CD14-positive monocyte (primary cell): Measurements from ENCODE around the gene GRIK4. TPM values are rescaled to one million over a fixed set of nuclear protein-coding genes. Genes with fewer than 3 reads are reported as not detected.

Experiments
- DNase-seq, 3 donors: peaks; one replicate each; pipeline ENCODE4 v3.0.0-alpha.2; 2011 to 2022
- H2AFZ ChIP-seq: 2 replicates; pipeline ENCODE4 v1.6.0; 2012; ENCODE audit warnings: mild to moderate bottlenecking, low read depth, low read length, inconsistent platforms; ENCODE audit not compliant: insufficient read depth, poor library complexity, severe bottlenecking
- H3K27ac ChIP-seq, 2 donors: 1 replicate in 1 of 2; 2 replicates in 1 of 2; pipeline ENCODE4 v1.5.1; 2012 to 2013; ENCODE audit warnings: low read length in 2 of 2, control low read depth in 1 of 2, inconsistent platforms in 1 of 2, low read depth in 1 of 2, mild to moderate bottlenecking in 1 of 2
- H3K27me3 ChIP-seq, 2 donors: one replicate each; pipeline versions ENCODE4 v1.6.0 to v1.6.1; 2011 to 2013; ENCODE audit warnings: low read length in 2 of 2; ENCODE audit not compliant: control insufficient read depth in 2 of 2, insufficient read depth in 2 of 2
- H3K36me3 ChIP-seq, 2 donors: replicated peaks in 1 of 2; 1 replicate in 1 of 2; 2 replicates in 1 of 2; pipeline versions ENCODE4 v1.5.1 to v1.6.1; 2012 to 2013; ENCODE audit warnings: low read length in 2 of 2, control low read depth in 1 of 2, inconsistent platforms in 1 of 2, mild to moderate bottlenecking in 1 of 2; ENCODE audit not compliant: insufficient read depth in 2 of 2, control insufficient read depth in 1 of 2
- H3K4me1 ChIP-seq, 2 donors: 1 replicate in 1 of 2; 2 replicates in 1 of 2; pipeline versions ENCODE4 v1.5.1 to v1.6.1; 2012 to 2013; ENCODE audit warnings: low read length in 2 of 2, control low read depth in 1 of 2, inconsistent platforms in 1 of 2, mild to moderate bottlenecking in 1 of 2, moderate library complexity in 1 of 2; ENCODE audit not compliant: insufficient read depth in 2 of 2, control insufficient read depth in 1 of 2
- H3K4me2 ChIP-seq: replicated peaks from 2 replicates; pipeline ENCODE3; 2012; ENCODE audit warnings: low read length, moderate library complexity, mild to moderate bottlenecking; ENCODE audit not compliant: poor library complexity, severe bottlenecking; ENCODE audit errors: extremely low read depth
- H3K4me3 ChIP-seq, 3 experiments: fragments of 200-600 bp in 1 of 3; sonication (generic) in 1 of 3; replicated peaks in 1 of 3; 1 replicate in 2 of 3; 2 replicates in 1 of 3; pipeline ENCODE4 v1.5.1; 2011 to 2013; ENCODE audit warnings: low read length in 3 of 3, mild to moderate bottlenecking in 3 of 3, control low read depth in 2 of 3, low read depth in 2 of 3, inconsistent platforms in 1 of 3, moderate library complexity in 1 of 3
- H3K79me2 ChIP-seq: 2 replicates; pipeline ENCODE4 v1.6.0; 2012; ENCODE audit warnings: mild to moderate bottlenecking, control low read depth, inconsistent platforms, low read length, moderate library complexity; ENCODE audit not compliant: insufficient read depth
- H3K9ac ChIP-seq: 2 replicates; pipeline ENCODE4 v1.6.0; 2017; ENCODE audit warnings: low read length, mild to moderate bottlenecking; ENCODE audit not compliant: insufficient read depth, poor library complexity, severe bottlenecking
- H3K9me3 ChIP-seq, 2 donors: replicated peaks in 1 of 2; 1 replicate in 1 of 2; 2 replicates in 1 of 2; pipeline versions ENCODE4 v1.5.1 to v1.6.1; 2012 to 2013; ENCODE audit warnings: low read length in 2 of 2, control low read depth in 1 of 2; ENCODE audit not compliant: control insufficient read depth in 1 of 2, insufficient read depth in 1 of 2
- H4K20me1 ChIP-seq: 2 replicates; pipeline ENCODE4 v1.6.0; 2012; ENCODE audit warnings: mild to moderate bottlenecking, low read length, control low read depth, moderate library complexity; ENCODE audit not compliant: insufficient read depth
- H3K27ac Mint-ChIP-seq, 7 donors: one replicate each; pipeline ENCODE4 v1.8.0; 2020; ENCODE audit warnings: mild to moderate bottlenecking in 7 of 7, mixed read lengths in 7 of 7, moderate library complexity in 6 of 7, inconsistent platforms in 2 of 7
- H3K27me3 Mint-ChIP-seq, 3 donors: one replicate each; pipeline ENCODE4 v1.8.0; 2021 to 2022; ENCODE audit warnings: low read depth in 3 of 3, mild to moderate bottlenecking in 3 of 3, mixed read lengths in 3 of 3, moderate library complexity in 3 of 3, inconsistent platforms in 1 of 3
- H3K36me3 Mint-ChIP-seq, 2 donors: one replicate each; pipeline ENCODE4 v1.8.0; 2020; ENCODE audit warnings: mixed read lengths in 2 of 2, inconsistent platforms in 1 of 2, mild to moderate bottlenecking in 1 of 2
- H3K4me1 Mint-ChIP-seq: one replicate; pipeline ENCODE4 v1.8.0; 2020; ENCODE audit warnings: mild to moderate bottlenecking, mixed read lengths
- H3K4me3 Mint-ChIP-seq, 2 donors: one replicate each; pipeline ENCODE4 v1.8.0; 2020; ENCODE audit warnings: mild to moderate bottlenecking in 2 of 2, mixed read lengths in 2 of 2, moderate library complexity in 1 of 2
- H3K9me3 Mint-ChIP-seq, 7 donors: one replicate each; pipeline ENCODE4 v1.8.0; 2020 to 2022; ENCODE audit warnings: mixed read lengths in 7 of 7, mild to moderate bottlenecking in 6 of 7, moderate library complexity in 6 of 7, inconsistent platforms in 2 of 7
- WGBS: methylation state at CpG from one replicate; pipeline ENCODE4 v1.1.5; 2013; ENCODE audit warnings: missing lambda C conversion rate; ENCODE audit not compliant: insufficient coverage; 5-methylcytosine and 5-hydroxymethylcytosine counted together
- intact Hi-C, 2 donors: fragments of 100-400 bp; cut with micrococcal nuclease; formaldehyde crosslinking; loops; one replicate each; pipeline versions ENCODE4 v1.15.0 to v1.15.1; 2023
- polyA plus RNA-seq, 3 donors: library from polyadenylated mRNA; depleted of rRNA in 1 of 3; unstranded in 2 of 3; stranded (reverse) in 1 of 3; fragments of 300-500 nt in 2 of 3; fragments of >200 nt in 1 of 3; fragmentation: Illumina TruSeq in 2 of 3; gene quantifications; 1 replicate in 2 of 3; 2 replicates in 1 of 3; pipeline ENCODE4 v1.2.3, GENCODE V29; 2012 to 2021
- TF ChIP-seq, protein P1 (sequence below): fragments of 200-600 bp; IDR thresholded peaks from one replicate; pipeline ENCODE4 v1.8.0; 2022; ENCODE audit warnings: antibody characterized with exemption, mild to moderate bottlenecking

The GRIK4 gene
- polyA plus RNA-seq, 3 donors: not detected

DNA sequence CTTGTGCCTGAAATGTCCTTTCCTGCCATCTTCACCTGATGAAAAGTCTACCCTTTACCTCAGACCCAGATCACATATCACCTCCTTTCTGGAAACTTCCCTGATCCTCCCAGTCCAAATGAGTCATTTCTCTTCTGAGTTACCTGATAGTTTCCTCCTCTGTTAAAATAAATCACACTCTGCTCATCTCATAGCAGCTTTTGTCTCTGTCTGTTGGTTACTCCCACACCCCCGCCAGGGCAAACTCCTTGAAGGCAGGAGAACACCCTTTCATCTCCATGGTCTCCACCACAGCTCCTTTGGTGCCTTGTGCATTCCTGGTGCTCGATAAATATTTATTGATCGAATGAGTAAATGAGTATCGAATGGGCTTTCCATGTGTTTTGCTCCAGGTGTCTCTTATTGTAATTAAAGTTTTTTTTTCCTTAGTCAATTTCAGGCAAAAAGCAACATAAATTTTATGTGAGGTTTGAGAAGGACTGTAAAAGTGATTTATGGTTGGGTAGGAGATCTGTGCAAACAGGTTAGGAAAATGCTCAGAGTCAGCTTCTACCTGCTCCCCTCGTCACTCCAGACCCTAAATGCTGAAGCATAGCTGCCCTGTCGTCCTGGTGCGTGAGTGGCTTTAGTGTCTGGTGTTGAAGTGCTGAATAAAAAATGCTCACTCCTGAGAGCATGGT, 178.2 kb downstream of the GRIK4 start:
- H3K79me2 ChIP-seq: no peaks in the 10 kb centered on the region
- WGBS: no CpG with 5 or more reads among the region's 7 CpGs
- TF ChIP-seq, protein P1, sequence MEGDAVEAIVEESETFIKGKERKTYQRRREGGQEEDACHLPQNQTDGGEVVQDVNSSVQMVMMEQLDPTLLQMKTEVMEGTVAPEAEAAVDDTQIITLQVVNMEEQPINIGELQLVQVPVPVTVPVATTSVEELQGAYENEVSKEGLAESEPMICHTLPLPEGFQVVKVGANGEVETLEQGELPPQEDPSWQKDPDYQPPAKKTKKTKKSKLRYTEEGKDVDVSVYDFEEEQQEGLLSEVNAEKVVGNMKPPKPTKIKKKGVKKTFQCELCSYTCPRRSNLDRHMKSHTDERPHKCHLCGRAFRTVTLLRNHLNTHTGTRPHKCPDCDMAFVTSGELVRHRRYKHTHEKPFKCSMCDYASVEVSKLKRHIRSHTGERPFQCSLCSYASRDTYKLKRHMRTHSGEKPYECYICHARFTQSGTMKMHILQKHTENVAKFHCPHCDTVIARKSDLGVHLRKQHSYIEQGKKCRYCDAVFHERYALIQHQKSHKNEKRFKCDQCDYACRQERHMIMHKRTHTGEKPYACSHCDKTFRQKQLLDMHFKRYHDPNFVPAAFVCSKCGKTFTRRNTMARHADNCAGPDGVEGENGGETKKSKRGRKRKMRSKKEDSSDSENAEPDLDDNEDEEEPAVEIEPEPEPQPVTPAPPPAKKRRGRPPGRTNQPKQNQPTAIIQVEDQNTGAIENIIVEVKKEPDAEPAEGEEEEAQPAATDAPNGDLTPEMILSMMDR: no peak
- H3K9me3 Mint-ChIP-seq: peaks cover 0 to 5% (median 0%) of the 10 kb centered on the region in 7 donors
- H3K9me3 ChIP-seq: no peaks in the 10 kb centered on the region
- H3K27me3 Mint-ChIP-seq: peaks cover 38 to 67% (median 54%) of the 10 kb centered on the region in 3 donors
- H4K20me1 ChIP-seq: no peaks in the 10 kb centered on the region
- H3K4me2 ChIP-seq: no peak overlapping the region
- H3K27ac Mint-ChIP-seq: no peak overlapping the region
- intact Hi-C loops: no loop called here
- peaks cover 0 to 3% of the 10 kb centered on the region in 2 donors for H3K4me1 ChIP-seq
- H3K36me3 Mint-ChIP-seq: no peaks in the 10 kb centered on the region
- no peak for DNase-seq
- peaks cover 27 to 29% of the 10 kb centered on the region in 2 donors for H3K27me3 ChIP-seq
- H2AFZ ChIP-seq: no peak overlapping the region
- H3K4me3 ChIP-seq: no peak overlapping the region
- peaks cover 7% of the 10 kb centered on the region for H3K4me1 Mint-ChIP-seq
- no peak overlapping the region for H3K4me3 Mint-ChIP-seq
- H3K9ac ChIP-seq: no peak overlapping the region
- no peaks in the 10 kb centered on the region for H3K36me3 ChIP-seq
- H3K27ac ChIP-seq: no peak overlapping the region

DNA sequence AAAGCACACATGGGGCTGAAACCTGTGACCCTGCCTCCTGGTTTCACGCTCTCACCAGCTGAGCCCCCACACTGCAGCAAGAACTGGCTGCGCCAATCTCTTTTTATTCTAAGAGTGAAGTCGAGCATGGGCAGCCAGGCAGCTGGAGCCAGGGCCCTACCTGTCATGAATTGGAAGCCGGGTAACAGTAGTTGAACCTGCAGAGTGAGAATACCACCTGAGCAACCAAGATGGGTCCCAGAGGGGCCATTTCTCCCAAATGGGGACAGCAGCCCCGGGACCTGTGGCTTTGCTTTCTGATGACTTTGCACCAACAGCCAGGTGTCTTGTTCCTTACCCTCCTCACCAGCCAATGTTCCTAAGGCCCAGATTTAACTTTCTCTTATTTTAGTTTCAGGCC, 178.9 kb downstream of the GRIK4 start:
- H4K20me1 ChIP-seq: no peaks in the 10 kb centered on the region
- no peak for DNase-seq
- H3K4me3 Mint-ChIP-seq: no peak overlapping the region
- H3K4me1 ChIP-seq: peaks cover 0 to 3% of the 10 kb centered on the region in 2 donors
- H3K9me3 Mint-ChIP-seq: peaks cover 0 to 2% (median 0%) of the 10 kb centered on the region in 7 donors
- H3K4me1 Mint-ChIP-seq: peaks cover 7% of the 10 kb centered on the region
- peaks cover 38 to 66% (median 49%) of the 10 kb centered on the region in 3 donors for H3K27me3 Mint-ChIP-seq
- intact Hi-C loops: no loop called here
- H3K36me3 ChIP-seq: no peaks in the 10 kb centered on the region
- H3K9me3 ChIP-seq: no peaks in the 10 kb centered on the region
- TF ChIP-seq, protein P1: no peak
- no peak overlapping the region for H3K9ac ChIP-seq
- no peak overlapping the region for H2AFZ ChIP-seq
- H3K27ac ChIP-seq: no peak overlapping the region
- 93% methylated on average over 5 of the region's 5 CpGs for WGBS
- H3K4me3 ChIP-seq: no peak overlapping the region
- H3K36me3 Mint-ChIP-seq: no peaks in the 10 kb centered on the region
- no peak overlapping the region for H3K4me2 ChIP-seq
- H3K79me2 ChIP-seq: no peaks in the 10 kb centered on the region
- H3K27me3 ChIP-seq: peaks cover 26 to 29% of the 10 kb centered on the region in 2 donors
- H3K27ac Mint-ChIP-seq: no peak overlapping the region
